ENCODE data around the gene CDH4. TPM values are rescaled to one million over a fixed set of nuclear protein-coding genes. Genes with fewer than 3 reads are reported as not detected.

CDH4 gene
- total and polyA plus RNA-seq, 2 of the 8 experiments (the other 6 are each of a cell fraction or from before 2014, with no cell fraction given), result 4.3 to 7.9 TPM

GRCh38 chr20:61371501-61372136 lies 119.6 kb downstream of the CDH4 start:
- WGBS, 2 experiments (ENCODE audit: extremely low coverage in 1 of 2, insufficient coverage in 1 of 2, insufficient read length in 1 of 2, insufficient replicate concordance in 2 of 2, low coverage in 1 of 2, low lambda C conversion rate in 2 of 2, missing lambda C conversion rate in 1 of 2), result 88% methylated on average over 22 of the region's 22 CpGs; no CpG with 5 or more reads in 1 of the 2 experiments
- Histone ChIP-seq H2BK15ac (ENCODE audit: low read length) (no peak overlapping the region), H2BK20ac (ENCODE audit: low read length) (no peak overlapping the region), H3K14ac (ENCODE audit: insufficient read length) (no peak overlapping the region), H3K23me2 (ENCODE audit: low read depth, low read length) (peaks cover 10% of the 10 kb centered on the region; the same call in 1 of the 2 replicates), H2AK5ac (ENCODE audit: low read depth, low read length) (peak overlapping the region; percentile 53; the same call in 1 of the 2 replicates), H3K9ac (replicated peaks in 1 of 4; ENCODE audit: extremely low read depth in 1 of 4, low read depth in 3 of 4, low read length in 3 of 4) (no peak overlapping the region), H2BK5ac (ENCODE audit: low read depth, low read length) (no peak overlapping the region), H3K27me3 (replicated peaks in 1 of 4; ENCODE audit: control insufficient read depth in 3 of 4, extremely low read depth in 1 of 4, insufficient read depth in 3 of 4, low read length in 3 of 4) (peaks cover 0 to 6% (median 1%) of the 10 kb centered on the region in 4 experiments; a peak in 2 of 7 replicates), H3K4me1 (replicated peaks in 1 of 4; ENCODE audit: control insufficient read depth in 3 of 4, insufficient read depth in 4 of 4, low read length in 3 of 4) (peaks cover 0 to 6% (median under 1%) of the 10 kb centered on the region in 4 experiments; a peak in 1 of 7 replicates), H3K18ac (ENCODE audit: extremely low read depth, low read length) (no peak overlapping the region), H2BK12ac (ENCODE audit: low read depth, low read length) (no peak overlapping the region), H2BK120ac (replicated peaks; ENCODE audit: low read depth, low read length) (peak overlapping the region; percentile 26), H3K9me3 (ENCODE audit: insufficient read depth in 2 of 2, low read depth in 1 of 2, low read length in 1 of 2) (no peaks in the 10 kb centered on the region; a peak in 2 of 4 replicates), H3K56ac (replicated peaks; ENCODE audit: insufficient read length, low read depth, low read length) (no peak overlapping the region), H4K20me1 (replicated peaks in 1 of 2; ENCODE audit: control insufficient read depth in 1 of 2, insufficient read depth in 2 of 2, low read length in 2 of 2) (no peaks in the 10 kb centered on the region), H4K91ac (replicated peaks; ENCODE audit: insufficient read length, low read length) (no peak overlapping the region), H2AFZ (ENCODE audit: low read length) (no peak overlapping the region), H3K79me1 (ENCODE audit: low read depth, low read length) (no peaks in the 10 kb centered on the region), H3K27ac (ENCODE audit: low read depth, low read length) (no peak overlapping the region), H3K79me2 (ENCODE audit: control insufficient read depth in 1 of 2, insufficient read depth in 2 of 2, low read length in 2 of 2) (no peaks in the 10 kb centered on the region), H3K4ac (replicated peaks; ENCODE audit: insufficient read length, low read depth, low read length) (no peak overlapping the region), H3K4me3 (ENCODE audit: extremely low read depth in 1 of 4, insufficient read depth in 2 of 4, low read depth in 3 of 4, low read length in 4 of 4) (no peak overlapping the region), H3K4me2 (ENCODE audit: insufficient read depth in 1 of 2, low read depth in 2 of 2, low read length in 2 of 2) (no peak overlapping the region), H3K36me3 (ENCODE audit: control insufficient read depth in 2 of 4, insufficient read depth in 4 of 4, low read length in 3 of 4) (no peaks in the 10 kb centered on the region), H3K23ac (ENCODE audit: insufficient read length) (no peak overlapping the region), H4K5ac (ENCODE audit: insufficient read length, low read depth, low read length) (no peak overlapping the region), H4K8ac (ENCODE audit: extremely low read depth, insufficient read depth, low read length) (no peak overlapping the region)
- CTCF ChIA-PET (ENCODE audit: partially characterized antibody), result interaction anchor here (1.6 kb wide), 1 partner anchor 109 kb away, joined by 7 read pairs; no protein-coding TSS in a partner anchor
- POLR2A ChIA-PET (ENCODE audit: partially characterized antibody), result no interaction called here
- no peak for DNase-seq (ENCODE audit: low read depth in 1 of 2, low spot score in 2 of 2)
- FAIRE-seq, result no peak
- no peak for TF ChIP-seq GTF2F1 (IDR thresholded peaks at IDR 0.05; ENCODE audit: borderline replicate concordance, low read depth, low read length)
- no peak for TF ChIP-seq RXRA (IDR thresholded peaks at IDR 0.05; ENCODE audit: insufficient read depth, low read depth, low read length)
- TF ChIP-seq YY1 (IDR thresholded peaks at IDR 0.05; ENCODE audit: low read depth, low read length), result no peak
- TF ChIP-seq RFX5 (IDR thresholded peaks at IDR 0.05; ENCODE audit: borderline replicate concordance, low read depth, low read length), result no peak
- no peak for TF ChIP-seq TAF1 (IDR thresholded peaks at IDR 0.05; ENCODE audit: low read depth, low read length)
- no peak for TF ChIP-seq JUN (IDR thresholded peaks at IDR 0.05; ENCODE audit: low read depth, low read length)
- TF ChIP-seq ASH2L (IDR thresholded peaks at IDR 0.05; ENCODE audit: low read length), result no peak
- no peak for TF ChIP-seq HDAC2 (IDR thresholded peaks at IDR 0.05; ENCODE audit: borderline replicate concordance in 1 of 2, low read depth in 2 of 2, low read length in 2 of 2)
- no peak for TF ChIP-seq TBP (IDR thresholded peaks at IDR 0.05; ENCODE audit: low read depth, low read length)
- no peak for TF ChIP-seq ZNF274 (IDR thresholded peaks at IDR 0.05; ENCODE audit: borderline replicate concordance, extremely low read depth, low read length)
- no peak for TF ChIP-seq SP4 (IDR thresholded peaks at IDR 0.05; ENCODE audit: low read length)

All from H1 (cell line).